HepG2 (cell line): ENCODE data around the gene PIANP. TPM values are rescaled to one million over a fixed set of nuclear protein-coding genes. Genes with fewer than 3 reads are reported as not detected.

Source experiments
- CBX2 ChIP-seq, 2 experiments: fragments of 200-600 bp in 1 of 2; sonication (generic); formaldehyde crosslinking in 1 of 2; IDR thresholded peaks; 2 replicates each; pipeline versions ENCODE4 v1.7.0 to v1.8.1; 2018 to 2022; ENCODE audit warnings: low read depth in 2 of 2, low read length in 1 of 2, mild to moderate bottlenecking in 1 of 2, missing genetic modification reagents in 1 of 2
- HIVEP1 ChIP-seq: sonication (generic); formaldehyde crosslinking; IDR thresholded peaks from 2 replicates; pipeline ENCODE4 v1.4.0; 2020; ENCODE audit warnings: mild to moderate bottlenecking, missing genetic modification reagents
- HMGXB3 ChIP-seq: sonication (generic); formaldehyde crosslinking; IDR thresholded peaks from 2 replicates; pipeline ENCODE4 v1.4.0; 2020; ENCODE audit warnings: missing genetic modification reagents, borderline replicate concordance
- HNRNPK ChIP-seq: fragments of 200-400 bp; formaldehyde crosslinking; IDR thresholded peaks from 2 replicates; pipeline ENCODE4 v1.6.1; 2018; ENCODE audit warnings: low read length, low read depth, moderate library complexity, mild to moderate bottlenecking; ENCODE audit not compliant: poor library complexity, severe bottlenecking
- HNRNPUL1 ChIP-seq: fragments of 200-400 bp; formaldehyde crosslinking; IDR thresholded peaks from 2 replicates; pipeline ENCODE4 v1.6.1; 2017; ENCODE audit warnings: low read depth, mild to moderate bottlenecking, low read length, moderate library complexity
- JUNB ChIP-seq: sonication (generic); formaldehyde crosslinking; IDR thresholded peaks from 2 replicates; pipeline ENCODE4 v1.8.0; 2022; ENCODE audit warnings: missing genetic modification reagents, mild to moderate bottlenecking, borderline replicate concordance
- KDM5A ChIP-seq: fragments of 200-600 bp; sonication (generic); IDR thresholded peaks from 2 replicates; pipeline ENCODE4 v1.7.0; 2018; ENCODE audit warnings: antibody characterized with exemption, mild to moderate bottlenecking, low read length, borderline replicate concordance
- MAFF ChIP-seq: IDR thresholded peaks from 2 replicates; pipeline ENCODE4 v1.6.1; 2011; ENCODE audit warnings: low read depth, low read length, improper control_type of control experiment
- MAFK ChIP-seq, 2 experiments: IDR thresholded peaks in 1 of 2; conservative IDR thresholded peaks in 1 of 2; 2 replicates each; pipeline ENCODE4 v1.6.1; 2011; ENCODE audit warnings: improper control_type of control experiment in 2 of 2, low read length in 2 of 2
- NR2C2 ChIP-seq: sonication (generic); formaldehyde crosslinking; IDR thresholded peaks from 2 replicates; pipeline ENCODE4 v1.4.0; 2020; ENCODE audit warnings: missing genetic modification reagents, mild to moderate bottlenecking, moderate library complexity, borderline replicate concordance
- PHF5A ChIP-seq: IDR thresholded peaks from one replicate; pipeline ENCODE4 v1.6.1; 2018; ENCODE audit warnings: low read depth, missing genetic modification reagents; ENCODE audit not compliant: unreplicated experiment
- RXRB ChIP-seq: IDR thresholded peaks from 2 replicates; pipeline ENCODE4 v1.6.1; 2016; ENCODE audit warnings: borderline replicate concordance, missing genetic modification reagents, missing compliant biosample characterization
- SETDB1 ChIP-seq: sonication (generic); formaldehyde crosslinking; IDR thresholded peaks from 2 replicates; pipeline ENCODE4 v1.5.1; 2020; ENCODE audit warnings: missing genetic modification reagents, mild to moderate bottlenecking, borderline replicate concordance
- TCF7 ChIP-seq: sonication (generic); IDR thresholded peaks from 2 replicates; pipeline ENCODE4 v1.6.1; 2016; ENCODE audit warnings: antibody characterized with exemption, low read depth
- XBP1 ChIP-seq: sonication (generic); formaldehyde crosslinking; IDR thresholded peaks from 2 replicates; pipeline ENCODE4 v1.5.0; 2020; ENCODE audit warnings: missing genetic modification reagents
- ZNF101 ChIP-seq: sonication (generic); formaldehyde crosslinking; IDR thresholded peaks from 2 replicates; pipeline ENCODE4 v1.4.0; 2020; ENCODE audit warnings: mild to moderate bottlenecking, low read depth, missing genetic modification reagents, borderline replicate concordance
- ZNF446 ChIP-seq: sonication (generic); formaldehyde crosslinking; IDR thresholded peaks from 2 replicates; pipeline ENCODE4 v1.5.0; 2020; ENCODE audit warnings: mild to moderate bottlenecking, missing genetic modification reagents
- ZNF510 ChIP-seq: sonication (generic); formaldehyde crosslinking; IDR thresholded peaks from 2 replicates; pipeline ENCODE4 v1.4.0; 2020; ENCODE audit warnings: low read depth, mild to moderate bottlenecking, missing genetic modification reagents
- ZNF550 ChIP-seq: sonication (generic); formaldehyde crosslinking; IDR thresholded peaks from 2 replicates; pipeline ENCODE4 v1.4.0; 2020; ENCODE audit warnings: mild to moderate bottlenecking, missing genetic modification reagents, borderline replicate concordance
- ZNF576 ChIP-seq: sonication (generic); formaldehyde crosslinking; IDR thresholded peaks from 2 replicates; pipeline ENCODE4 v1.4.0; 2020; ENCODE audit warnings: mild to moderate bottlenecking, missing genetic modification reagents
- ZNF577 ChIP-seq: sonication (generic); formaldehyde crosslinking; IDR thresholded peaks from 2 replicates; pipeline ENCODE4 v1.4.0; 2020; ENCODE audit warnings: mild to moderate bottlenecking, low read depth, missing genetic modification reagents, borderline replicate concordance
- ZNF766 ChIP-seq: sonication (generic); formaldehyde crosslinking; IDR thresholded peaks from 2 replicates; pipeline ENCODE4 v1.5.0; 2020; ENCODE audit warnings: missing genetic modification reagents, borderline replicate concordance
- ZNF788 ChIP-seq: sonication (generic); formaldehyde crosslinking; IDR thresholded peaks from 2 replicates; pipeline ENCODE4 v1.5.0; 2020; ENCODE audit warnings: mild to moderate bottlenecking, missing genetic modification reagents, borderline replicate concordance
- ZNF792 ChIP-seq: IDR thresholded peaks from 2 replicates; pipeline ENCODE4 v1.6.1; 2016
- polyA plus RNA-seq, 8 experiments: library from polyadenylated mRNA; depleted of rRNA in 3 of 8; stranded (reverse) in 7 of 8; unstranded in 1 of 8; fragments of >200 nt; fragmentation: Illumina TruSeq in 4 of 8; extraction: Trizol in 4 of 8; gene quantifications; 2 replicates each; pipeline versions ENCODE4 v1.2.1 to v1.2.3, GENCODE V29; 2011 to 2016; ENCODE audit warnings: low read depth in 4 of 8, missing spikeins in 1 of 8, mixed read lengths in 1 of 8; ENCODE audit not compliant: insufficient read depth in 1 of 8
- total RNA-seq, 5 experiments: library from RNA; depleted of rRNA; stranded (reverse); fragments of >200 nt; fragmentation: Illumina TruSeq; extraction: Trizol; gene quantifications; 2 replicates each; pipeline ENCODE4 v1.2.3, GENCODE V29; 2016; ENCODE audit warnings: low read depth in 1 of 5

The PIANP gene
- total and polyA plus RNA-seq, 2 of the 13 experiments (the other 11 are each of a cell fraction or from before 2014, with no cell fraction given): not detected

- TF ChIP-seq XBP1 (0 out of 2 replicates have a peak, but pooled peaks have one; percentile 76), ZNF576 (no peak), ZNF577 (CRISPR knock-in tag) (no peak), ZNF510 (CRISPR knock-in tag) (no peak), ZNF766 (CRISPR knock-in tag) (0 out of 2 replicates have a peak, but pooled peaks have one; percentile 58), SETDB1 (CRISPR knock-in tag) (no peak), ZNF788 (CRISPR knock-in tag) (no peak), HNRNPK (no peak), HMGXB3 (CRISPR knock-in tag) (peak; percentile 38; the same call in 1 of the 2 replicates), JUNB (CRISPR knock-in tag) (peak; percentile 77; the same call in 1 of the 2 replicates), RXRB (peak; percentile 35), TCF7 (no peak), MAFK (conservative IDR thresholded peaks at IDR 0.05 in 1 of 2, IDR thresholded peaks at IDR 0.05 in 1 of 2; ENCODE audit: low read length in 2 of 2) (no peak), NR2C2 (CRISPR knock-in tag) (peak; percentile 98), HIVEP1 (CRISPR knock-in tag) (no peak), CBX2 (IDR thresholded peaks at IDR 0.05; ENCODE audit: low read depth, low read length) (no peak), CBX2 (CRISPR knock-in tag; IDR thresholded peaks at IDR 0.05; ENCODE audit: low read depth) (no peak), KDM5A (peak; percentile 98), ZNF550 (CRISPR knock-in tag) (no peak), ZNF101 (CRISPR knock-in tag) (no peak), HNRNPUL1 (no peak), ZNF446 (no peak), PHF5A (CRISPR knock-in tag) (no peak), MAFF (0 out of 2 replicates have a peak, but pooled peaks have one; percentile 24), ZNF792 (no peak)
These were observed 37.5 kb downstream of the PIANP start, which contains the start of gene ING4 (continued) for GRCh38 chr12:6662906-6663742.
